H9 (cell line): ENCODE data around the gene ADGRL2. TPM values are rescaled to one million over a fixed set of nuclear protein-coding genes. Genes with fewer than 3 reads are reported as not detected.

Source experiments
- DNase-seq: peaks from one replicate; pipeline ENCODE4 v3.0.0-alpha.2; 2017
- H2AFZ ChIP-seq: one replicate; pipeline ENCODE4 v1.6.1; 2013; ENCODE audit warnings: mild to moderate bottlenecking, low read length, control low read depth, moderate library complexity
- H2AK5ac ChIP-seq: 2 replicates; pipeline ENCODE4 v1.6.1; 2013; ENCODE audit warnings: low read length, control low read depth, mixed read lengths; ENCODE audit not compliant: insufficient read length
- H2BK120ac ChIP-seq: one replicate; pipeline ENCODE4 v1.6.1; 2013; ENCODE audit warnings: low read depth, mild to moderate bottlenecking, low read length, control low read depth, inconsistent platforms; ENCODE audit not compliant: poor library complexity, severe bottlenecking
- H2BK12ac ChIP-seq: 2 replicates; pipeline ENCODE4 v1.6.1; 2013; ENCODE audit warnings: low read length, control low read depth, mixed read lengths, low read depth; ENCODE audit not compliant: insufficient read length
- H2BK15ac ChIP-seq: 2 replicates; pipeline ENCODE4 v1.6.1; 2013; ENCODE audit warnings: low read depth, low read length, control low read depth
- H2BK20ac ChIP-seq: one replicate; pipeline ENCODE4 v1.6.1; 2013; ENCODE audit warnings: low read depth, mild to moderate bottlenecking, low read length, control low read depth, inconsistent platforms; ENCODE audit not compliant: poor library complexity, severe bottlenecking
- H2BK5ac ChIP-seq: 2 replicates; pipeline ENCODE4 v1.6.1; 2013; ENCODE audit warnings: low read length, control low read depth, mixed read lengths; ENCODE audit not compliant: insufficient read length
- H3K14ac ChIP-seq: 2 replicates; pipeline ENCODE4 v1.6.1; 2013; ENCODE audit warnings: low read length, control low read depth; ENCODE audit not compliant: insufficient read depth
- H3K18ac ChIP-seq: 2 replicates; pipeline ENCODE4 v1.6.1; 2013; ENCODE audit warnings: low read depth, mild to moderate bottlenecking, mixed read lengths, low read length, control low read depth; ENCODE audit not compliant: insufficient read length
- H3K23ac ChIP-seq: 2 replicates; pipeline ENCODE4 v1.6.1; 2013; ENCODE audit warnings: low read length, control low read depth, mixed read lengths, low read depth; ENCODE audit not compliant: insufficient read length
- H3K23me2 ChIP-seq: 2 replicates; pipeline ENCODE4 v1.6.1; 2013; ENCODE audit warnings: low read depth, mild to moderate bottlenecking, mixed read lengths, low read length, control low read depth; ENCODE audit not compliant: insufficient read length, poor library complexity, severe bottlenecking
- H3K27ac ChIP-seq: 2 replicates; pipeline ENCODE4 v1.5.1; 2013; ENCODE audit warnings: low read length, control low read depth, mixed read lengths, low read depth; ENCODE audit not compliant: insufficient read length
- H3K27me3 ChIP-seq: 2 replicates; pipeline ENCODE4 v1.6.1; 2013; ENCODE audit warnings: low read length, control low read depth, inconsistent platforms; ENCODE audit not compliant: insufficient read depth
- H3K4ac ChIP-seq: 2 replicates; pipeline ENCODE4 v1.6.1; 2013; ENCODE audit warnings: low read depth, mild to moderate bottlenecking, control low read depth, inconsistent platforms, low read length, moderate library complexity
- H3K4me1 ChIP-seq: 2 replicates; pipeline ENCODE4 v1.6.1; 2013; ENCODE audit warnings: low read length, control low read depth, inconsistent platforms; ENCODE audit not compliant: insufficient read depth
- H3K4me2 ChIP-seq: 2 replicates; pipeline ENCODE4 v1.6.1; 2013; ENCODE audit warnings: low read length, control low read depth, mixed read lengths; ENCODE audit not compliant: insufficient read length, insufficient read depth
- H3K56ac ChIP-seq: 2 replicates; pipeline ENCODE4 v1.6.1; 2013; ENCODE audit warnings: low read depth, mild to moderate bottlenecking, mixed read lengths, low read length, control low read depth; ENCODE audit not compliant: insufficient read length
- H3K79me1 ChIP-seq: 2 replicates; pipeline ENCODE4 v1.6.1; 2013; ENCODE audit warnings: low read depth, mild to moderate bottlenecking, moderate library complexity, low read length, control low read depth, inconsistent platforms; ENCODE audit not compliant: insufficient read depth, poor library complexity, severe bottlenecking
- H3K79me2 ChIP-seq: 2 replicates; pipeline ENCODE4 v1.6.1; 2013; ENCODE audit warnings: low read length, control low read depth, inconsistent platforms; ENCODE audit not compliant: insufficient read depth
- H3K9ac ChIP-seq: 2 replicates; pipeline ENCODE4 v1.6.1; 2013; ENCODE audit warnings: low read length, control low read depth, mixed read lengths; ENCODE audit not compliant: insufficient read length; ENCODE audit errors: extremely low read depth
- H3K9me3 ChIP-seq: one replicate; pipeline ENCODE4 v1.6.1; 2013; ENCODE audit warnings: low read depth, low read length, inconsistent platforms; ENCODE audit not compliant: control insufficient read depth
- H3T11ph ChIP-seq: one replicate; pipeline ENCODE4 v1.6.1; 2013; ENCODE audit warnings: mild to moderate bottlenecking, low read length, control low read depth, inconsistent platforms
- H4K20me1 ChIP-seq: one replicate; pipeline ENCODE4 v1.6.1; 2013; ENCODE audit not compliant: control insufficient read depth, insufficient read length, insufficient read depth
- H4K5ac ChIP-seq: 2 replicates; pipeline ENCODE4 v1.6.1; 2013; ENCODE audit warnings: low read depth, mild to moderate bottlenecking, mixed read lengths, low read length, control low read depth; ENCODE audit not compliant: insufficient read length
- H4K8ac ChIP-seq: replicated peaks from 2 replicates; pipeline ENCODE4 v1.6.1; 2013; ENCODE audit warnings: low read length, control low read depth, mixed read lengths, low read depth; ENCODE audit not compliant: insufficient read length
- H4K91ac ChIP-seq: 2 replicates; pipeline ENCODE4 v1.6.1; 2013; ENCODE audit warnings: low read depth, mild to moderate bottlenecking, moderate library complexity, mixed read lengths, low read length, control low read depth; ENCODE audit not compliant: insufficient read length
- H3K27ac Mint-ChIP-seq, 3 experiments: 2 replicates in 2 of 3; 3 replicates in 1 of 3; pipeline ENCODE4 v1.8.0; 2020 to 2021; ENCODE audit warnings: mixed read lengths in 3 of 3, mild to moderate bottlenecking in 1 of 3, moderate library complexity in 1 of 3
- H3K27me3 Mint-ChIP-seq: 2 replicates; pipeline ENCODE4 v1.8.0; 2021; ENCODE audit warnings: low read depth, mild to moderate bottlenecking, moderate library complexity, mixed read lengths
- H3K36me3 Mint-ChIP-seq, 3 experiments: 2 replicates in 2 of 3; 3 replicates in 1 of 3; pipeline ENCODE4 v1.8.0; 2020 to 2021; ENCODE audit warnings: low read depth in 3 of 3, mixed read lengths in 3 of 3; ENCODE audit not compliant: insufficient read depth in 1 of 3
- H3K4me1 Mint-ChIP-seq, 2 experiments: 2 replicates each; pipeline ENCODE4 v1.8.0; 2020; ENCODE audit warnings: mixed read lengths in 2 of 2
- H3K4me3 Mint-ChIP-seq, 2 experiments: 2 replicates in 1 of 2; 3 replicates in 1 of 2; pipeline ENCODE4 v1.8.0; 2020 to 2021; ENCODE audit warnings: mild to moderate bottlenecking in 2 of 2, mixed read lengths in 2 of 2, moderate library complexity in 1 of 2
- H3K9me3 Mint-ChIP-seq, 2 experiments: 2 replicates in 1 of 2; 3 replicates in 1 of 2; pipeline ENCODE4 v1.8.0; 2020; ENCODE audit warnings: mild to moderate bottlenecking in 2 of 2, mixed read lengths in 2 of 2, moderate library complexity in 1 of 2
- WGBS: extraction: QIAGEN DNeasy Blood & Tissue Kit; methylation state at CpG from one replicate; pipeline ENCODE4 v1.1.7; 2013; ENCODE audit warnings: missing lambda C conversion rate, low lambda C conversion rate, mixed read lengths; ENCODE audit not compliant: insufficient read length; ENCODE audit errors: extremely low coverage; 5-methylcytosine and 5-hydroxymethylcytosine counted together
- total RNA-seq: library from RNA; stranded (reverse); gene quantifications from 2 replicates; pipeline ENCODE4 v1.2.1, GENCODE V29; 2021
- TF ChIP-seq, protein P1 (sequence below): fragments of 200-600 bp; sonication (generic); conservative IDR thresholded peaks from 3 replicates; pipeline ENCODE4 v1.8.0; 2021; ENCODE audit warnings: antibody characterized with exemption, mild to moderate bottlenecking

Gene ADGRL2
- total RNA-seq, 1 experiment from 2014 or later = 119 TPM

DNA sequence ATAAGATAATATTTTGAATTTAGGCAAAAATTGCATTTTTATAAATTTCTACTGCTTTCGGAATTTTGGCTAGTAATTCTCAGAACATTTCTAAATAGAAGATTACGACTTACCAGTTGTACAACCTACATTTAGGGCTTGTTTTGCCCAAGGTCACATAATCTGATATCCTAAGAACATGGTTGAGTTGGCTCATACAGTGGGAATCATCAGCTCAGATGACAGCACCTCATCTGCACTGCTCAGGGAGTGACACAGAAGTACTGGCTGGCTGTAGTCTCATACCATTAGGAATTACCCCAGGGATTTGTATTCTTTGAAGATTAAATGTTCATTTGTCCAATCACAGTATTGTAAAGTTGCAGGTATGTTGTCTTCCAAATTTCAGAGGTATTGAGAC is 217.6 kb downstream of the ADGRL2 start:
- no peak overlapping the region for H3T11ph ChIP-seq
- no peak overlapping the region for H2AK5ac ChIP-seq
- no peak overlapping the region for H4K91ac ChIP-seq
- H3K18ac ChIP-seq = no peak overlapping the region
- Mint-ChIP-seq H3K4me3 (no peak overlapping the region), H3K27ac (no peak overlapping the region), H3K9me3 (peaks cover 5 to 6% of the 10 kb centered on the region in 2 experiments; a peak in 3 of 5 replicates), H3K27me3 (no peaks in the 10 kb centered on the region), H3K36me3 (peaks cover 0 to 5% (median 0%) of the 10 kb centered on the region in 3 experiments; a peak in 1 of 7 replicates), H3K4me1 (no peaks in the 10 kb centered on the region; a peak in 1 of 4 replicates)
- no peak overlapping the region for H2BK20ac ChIP-seq
- no peak overlapping the region for H2BK5ac ChIP-seq
- no peaks in the 10 kb centered on the region for H3K79me1 ChIP-seq
- no peak overlapping the region for H3K56ac ChIP-seq
- no peak overlapping the region for H4K8ac ChIP-seq
- no peak overlapping the region for H3K14ac ChIP-seq
- no peak overlapping the region for H3K23ac ChIP-seq
- no peaks in the 10 kb centered on the region for H3K4me1 ChIP-seq
- H3K9me3 ChIP-seq = no peaks in the 10 kb centered on the region
- H3K27ac ChIP-seq = no peak overlapping the region
- no peaks in the 10 kb centered on the region for H3K23me2 ChIP-seq
- no peak overlapping the region for H2BK12ac ChIP-seq
- no peak overlapping the region for H2AFZ ChIP-seq
- no peak overlapping the region for H2BK15ac ChIP-seq
- no peak overlapping the region for H4K5ac ChIP-seq
- no CpG with 5 or more reads among the region's 2 CpGs for WGBS
- H3K79me2 ChIP-seq = no peaks in the 10 kb centered on the region
- no peak overlapping the region for H2BK120ac ChIP-seq
- no peaks in the 10 kb centered on the region for H3K27me3 ChIP-seq
- H3K9ac ChIP-seq = no peak overlapping the region
- DNase-seq = no peak
- H4K20me1 ChIP-seq = no peaks in the 10 kb centered on the region
- no peak overlapping the region for H3K4ac ChIP-seq
- TF ChIP-seq, protein P1, sequence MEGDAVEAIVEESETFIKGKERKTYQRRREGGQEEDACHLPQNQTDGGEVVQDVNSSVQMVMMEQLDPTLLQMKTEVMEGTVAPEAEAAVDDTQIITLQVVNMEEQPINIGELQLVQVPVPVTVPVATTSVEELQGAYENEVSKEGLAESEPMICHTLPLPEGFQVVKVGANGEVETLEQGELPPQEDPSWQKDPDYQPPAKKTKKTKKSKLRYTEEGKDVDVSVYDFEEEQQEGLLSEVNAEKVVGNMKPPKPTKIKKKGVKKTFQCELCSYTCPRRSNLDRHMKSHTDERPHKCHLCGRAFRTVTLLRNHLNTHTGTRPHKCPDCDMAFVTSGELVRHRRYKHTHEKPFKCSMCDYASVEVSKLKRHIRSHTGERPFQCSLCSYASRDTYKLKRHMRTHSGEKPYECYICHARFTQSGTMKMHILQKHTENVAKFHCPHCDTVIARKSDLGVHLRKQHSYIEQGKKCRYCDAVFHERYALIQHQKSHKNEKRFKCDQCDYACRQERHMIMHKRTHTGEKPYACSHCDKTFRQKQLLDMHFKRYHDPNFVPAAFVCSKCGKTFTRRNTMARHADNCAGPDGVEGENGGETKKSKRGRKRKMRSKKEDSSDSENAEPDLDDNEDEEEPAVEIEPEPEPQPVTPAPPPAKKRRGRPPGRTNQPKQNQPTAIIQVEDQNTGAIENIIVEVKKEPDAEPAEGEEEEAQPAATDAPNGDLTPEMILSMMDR = no peak
- H3K4me2 ChIP-seq = no peak overlapping the region
